Esophagus squamous epithelium (tissue), 5 donors: ENCODE results near the gene CAPN12. TPM values are rescaled to one million over a fixed set of nuclear protein-coding genes. Genes with fewer than 3 reads are reported as not detected.

Experiments used
- DNase-seq: peaks from one replicate; lab custom pipeline; 2025; lab: John Stamatoyannopoulos, UW
- H3K27ac ChIP-seq, 4 donors: fragments of 200-600 bp; sonication (generic); one replicate each; pipeline ENCODE4 v1.5.1; 2016 to 2019; ENCODE audit warnings: mild to moderate bottlenecking in 1 of 4
- H3K27me3 ChIP-seq, 4 donors: fragments of 200-600 bp; sonication (generic); 1 replicate in 3 of 4; 2 replicates in 1 of 4; pipeline versions ENCODE4 v1.5.1 to v1.6.0; 2017 to 2021; ENCODE audit warnings: antibody characterized with exemption in 1 of 4
- H3K36me3 ChIP-seq, 3 donors: fragments of 200-600 bp; sonication (generic); one replicate each; pipeline ENCODE4 v1.5.1; 2016 to 2019
- H3K4me1 ChIP-seq, 3 donors: fragments of 200-600 bp; sonication (generic); one replicate each; pipeline ENCODE4 v1.5.1; 2017 to 2019
- H3K4me3 ChIP-seq, 4 donors: fragments of 200-600 bp; sonication (generic); 1 replicate in 3 of 4; 2 replicates in 1 of 4; pipeline ENCODE4 v1.5.1; 2016 to 2019; ENCODE audit warnings: mild to moderate bottlenecking in 2 of 4, moderate library complexity in 1 of 4
- H3K9me3 ChIP-seq, 3 donors: fragments of 200-600 bp; sonication (generic); one replicate each; pipeline ENCODE4 v1.5.1; 2016 to 2019
- POLR2A ChIP-seq, 4 donors: fragments of 450-650 bp; IDR thresholded peaks; one replicate each; pipeline ENCODE4 v1.6.1; 2017; ENCODE audit warnings: antibody characterized with exemption in 4 of 4, mild to moderate bottlenecking in 4 of 4, moderate library complexity in 3 of 4
- WGBS, 2 donors: methylation state at CpG; one replicate each; pipeline ENCODE4 v1.1.5; 2018; 5-methylcytosine and 5-hydroxymethylcytosine counted together
- intact Hi-C: fragments of 100-400 bp; cut with DNase I; formaldehyde crosslinking; loops from one replicate; pipeline ENCODE4 v1.15.0; 2022
- total RNA-seq, 4 donors: library from RNA; depleted of rRNA; stranded (reverse); fragments of >200 nt; gene quantifications; one replicate each; pipeline ENCODE4 v1.1.0, GENCODE V29; 2016
- TF ChIP-seq, protein P1 (sequence below), 6 experiments: fragments of 450-650 bp in 4 of 6; fragments of 200-600 bp in 2 of 6; sonication (generic) in 2 of 6; IDR thresholded peaks; one replicate each; pipeline ENCODE4 v1.5.1; 2016 to 2019; ENCODE audit warnings: antibody characterized with exemption in 6 of 6, mild to moderate bottlenecking in 4 of 6, moderate library complexity in 4 of 6
- donor health status: DM: yes; HTN: yes; CAD: no.

The CAPN12 gene
- total RNA-seq, 4 donors from 2014 or later, result 1.5 to 4.2 (median 1.8) TPM

DNA sequence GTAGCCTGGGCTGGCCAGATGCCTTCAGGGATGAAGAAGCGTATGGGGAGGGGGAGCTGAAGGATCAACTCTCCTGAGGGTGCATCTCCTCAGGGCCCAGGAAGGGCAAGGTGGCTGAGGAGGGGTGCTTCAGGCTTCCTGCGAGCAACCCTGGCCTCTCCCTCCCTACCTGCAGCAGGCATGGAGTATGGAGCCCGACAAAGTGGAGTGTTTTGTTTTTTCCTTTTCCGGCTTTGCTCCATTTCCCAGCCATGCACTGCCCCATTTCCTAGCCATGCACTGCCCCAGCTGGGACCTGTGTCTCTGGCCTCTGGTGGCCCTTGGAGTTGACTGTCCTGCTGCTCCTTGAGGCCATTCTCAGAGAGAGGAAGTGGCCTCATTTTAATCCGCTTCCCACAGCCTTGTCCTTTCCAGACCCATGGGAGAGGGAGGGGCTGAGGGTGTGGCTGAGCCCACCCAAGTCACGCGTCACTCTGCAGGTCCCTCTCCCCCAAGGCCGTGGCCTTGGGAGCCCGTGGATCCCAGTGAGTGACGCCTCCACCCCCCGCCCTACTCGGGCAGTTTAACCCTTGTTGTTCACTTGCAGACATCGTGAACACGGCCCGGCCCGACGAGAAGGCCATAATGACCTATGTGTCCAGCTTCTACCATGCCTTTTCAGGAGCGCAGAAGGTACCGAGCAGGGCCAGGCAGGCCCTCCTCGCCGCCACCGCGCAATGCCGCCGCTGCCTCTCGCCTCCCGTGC is 34.4 kb downstream of the CAPN12 start:
- no peak for DNase-seq
- no peak overlapping the region for H3K4me3 ChIP-seq
- WGBS, 2 donors, result 71 to 78% methylated on average over 20 to 24 of the region's 27 CpGs
- H3K27me3 ChIP-seq, result no peaks in the 10 kb centered on the region
- peak overlapping the region; percentile 16 to 86 (median 81) for H3K27ac ChIP-seq
- intact Hi-C loops, result loop anchor here (10.0 kb wide), 1 partner anchor 65 kb away; the partner anchor contains the start of gene ACTN4
- peaks cover 33 to 93% (median 67%) of the 10 kb centered on the region in 3 donors for H3K4me1 ChIP-seq
- H3K36me3 ChIP-seq, result peaks cover 52 to 100% (median 81%) of the 10 kb centered on the region in 3 donors
- no peaks in the 10 kb centered on the region for H3K9me3 ChIP-seq
- TF ChIP-seq POLR2A (IDR thresholded peaks at IDR 0.05), result no peak
- TF ChIP-seq, protein P1, sequence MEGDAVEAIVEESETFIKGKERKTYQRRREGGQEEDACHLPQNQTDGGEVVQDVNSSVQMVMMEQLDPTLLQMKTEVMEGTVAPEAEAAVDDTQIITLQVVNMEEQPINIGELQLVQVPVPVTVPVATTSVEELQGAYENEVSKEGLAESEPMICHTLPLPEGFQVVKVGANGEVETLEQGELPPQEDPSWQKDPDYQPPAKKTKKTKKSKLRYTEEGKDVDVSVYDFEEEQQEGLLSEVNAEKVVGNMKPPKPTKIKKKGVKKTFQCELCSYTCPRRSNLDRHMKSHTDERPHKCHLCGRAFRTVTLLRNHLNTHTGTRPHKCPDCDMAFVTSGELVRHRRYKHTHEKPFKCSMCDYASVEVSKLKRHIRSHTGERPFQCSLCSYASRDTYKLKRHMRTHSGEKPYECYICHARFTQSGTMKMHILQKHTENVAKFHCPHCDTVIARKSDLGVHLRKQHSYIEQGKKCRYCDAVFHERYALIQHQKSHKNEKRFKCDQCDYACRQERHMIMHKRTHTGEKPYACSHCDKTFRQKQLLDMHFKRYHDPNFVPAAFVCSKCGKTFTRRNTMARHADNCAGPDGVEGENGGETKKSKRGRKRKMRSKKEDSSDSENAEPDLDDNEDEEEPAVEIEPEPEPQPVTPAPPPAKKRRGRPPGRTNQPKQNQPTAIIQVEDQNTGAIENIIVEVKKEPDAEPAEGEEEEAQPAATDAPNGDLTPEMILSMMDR (IDR thresholded peaks at IDR 0.05), result no peak

DNA sequence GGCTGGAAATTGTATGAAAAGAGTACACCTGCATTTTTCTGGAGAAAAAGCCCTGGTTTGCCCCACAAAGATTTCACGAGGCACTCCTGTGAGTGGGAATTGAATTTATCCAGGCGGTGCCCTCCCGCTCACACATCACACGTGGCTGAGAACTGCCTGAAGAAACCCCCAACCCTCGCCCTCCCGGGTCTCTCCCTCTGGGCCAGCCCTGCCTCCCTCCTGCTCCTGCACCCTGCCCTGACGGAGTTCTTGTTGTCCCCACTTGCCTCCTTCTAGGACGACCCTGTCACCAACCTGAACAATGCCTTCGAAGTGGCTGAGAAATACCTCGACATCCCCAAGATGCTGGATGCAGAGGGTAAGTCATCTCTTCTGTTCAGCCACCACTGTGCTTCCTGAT is 35.2 kb downstream of the CAPN12 start:
- Histone ChIP-seq H3K4me3 (no peak overlapping the region), H3K27me3 (no peaks in the 10 kb centered on the region), H3K27ac (peak overlapping the region; percentile 16 to 86 (median 81)), H3K9me3 (no peaks in the 10 kb centered on the region), H3K36me3 (peaks cover 56 to 100% (median 75%) of the 10 kb centered on the region in 3 donors), H3K4me1 (peaks cover 33 to 94% (median 67%) of the 10 kb centered on the region in 3 donors)
- no peak for DNase-seq
- WGBS, 2 donors, result 82 to 83% methylated on average over 6 to 10 of the region's 10 CpGs
- TF ChIP-seq POLR2A (IDR thresholded peaks at IDR 0.05), result no peak
- TF ChIP-seq, protein P1 (IDR thresholded peaks at IDR 0.05), result no peak
- intact Hi-C loops, result loop anchor here (10.0 kb wide), 1 partner anchor 64 kb away; the partner anchor contains the start of gene ACTN4

DNA sequence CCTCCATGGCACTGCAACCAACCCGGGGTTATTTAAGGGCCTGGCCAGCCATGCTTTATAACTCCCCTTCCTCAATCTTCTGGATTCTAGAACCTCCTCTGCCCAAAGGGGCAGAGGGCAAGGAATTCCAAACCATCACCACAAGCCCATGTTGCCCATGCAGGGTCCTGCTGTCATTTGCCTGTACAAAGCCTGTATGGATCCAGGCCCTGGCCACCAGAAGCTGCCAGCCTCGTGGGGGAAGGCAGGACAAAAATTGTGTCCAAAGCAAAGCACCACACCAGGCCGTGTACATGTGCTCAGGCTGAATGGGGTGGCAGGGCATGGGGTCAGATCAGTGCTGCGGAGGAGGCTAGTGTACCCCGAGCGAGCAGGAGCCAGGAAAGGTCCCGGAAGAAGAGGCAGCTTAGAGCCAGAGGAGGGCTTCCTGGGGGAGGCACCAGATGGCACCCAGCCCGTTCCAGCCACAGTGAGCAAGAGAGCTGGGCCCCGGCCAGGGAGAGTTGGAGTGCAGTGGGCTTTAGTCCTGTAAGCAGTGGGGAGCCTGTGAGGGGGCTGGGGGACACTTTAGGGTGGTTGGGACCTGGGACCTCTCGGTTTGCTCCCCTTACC is 35.8 kb downstream of the CAPN12 start:
- Histone ChIP-seq H3K4me3 (no peak overlapping the region), H3K27ac (peak overlapping the region; percentile 16 to 86 (median 81)), H3K36me3 (peaks cover 58 to 100% (median 72%) of the 10 kb centered on the region in 3 donors), H3K27me3 (no peaks in the 10 kb centered on the region), H3K4me1 (peaks cover 33 to 93% (median 67%) of the 10 kb centered on the region in 3 donors), H3K9me3 (no peaks in the 10 kb centered on the region)
- DNase-seq, result no peak
- WGBS, 2 donors, result 51 to 78% methylated on average over 8 of the region's 10 CpGs
- no peak for TF ChIP-seq POLR2A (IDR thresholded peaks at IDR 0.05)
- TF ChIP-seq, protein P1 (IDR thresholded peaks at IDR 0.05), result no peak
- intact Hi-C loops, result loop anchor here (10.0 kb wide), 1 partner anchor 64 kb away; the partner anchor contains the start of gene ACTN4

DNA sequence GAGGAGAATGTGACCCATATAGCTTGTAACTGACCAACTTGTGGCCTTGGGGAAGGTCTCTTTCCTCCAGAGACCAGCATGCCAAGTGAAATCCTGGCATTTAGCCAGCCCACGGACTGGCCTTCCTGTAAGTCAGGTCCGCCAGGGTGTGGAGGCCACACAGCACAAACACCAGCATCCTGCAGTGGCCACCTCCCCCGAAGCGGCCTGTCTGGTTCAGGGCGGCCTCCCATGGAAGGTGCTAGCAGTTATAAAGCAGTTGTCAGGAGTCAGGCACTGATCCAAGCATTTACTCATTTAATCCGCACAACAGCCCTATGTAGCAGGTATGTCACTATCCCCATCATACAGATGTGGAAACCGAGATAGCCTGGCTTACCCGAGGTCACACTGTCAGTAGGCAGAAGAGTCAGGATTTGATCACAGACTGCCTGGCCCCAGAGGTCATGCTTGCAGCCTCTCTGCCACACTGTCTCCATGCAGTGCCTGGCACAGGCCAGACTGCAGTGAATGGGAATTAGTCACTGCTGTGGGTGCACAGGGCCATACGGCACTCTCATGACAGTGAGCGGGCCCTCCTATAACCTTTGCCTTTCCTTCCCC is 36.7 kb downstream of the CAPN12 start:
- H3K27me3 ChIP-seq, result no peaks in the 10 kb centered on the region
- H3K4me1 ChIP-seq, result peaks cover 29 to 93% (median 61%) of the 10 kb centered on the region in 3 donors
- TF ChIP-seq, protein P1 (IDR thresholded peaks at IDR 0.05), result no peak
- no peak for TF ChIP-seq POLR2A (IDR thresholded peaks at IDR 0.05)
- intact Hi-C loops, result loop anchor here (10.0 kb wide), 1 partner anchor 63 kb away; the partner anchor contains the start of gene ACTN4
- peaks cover 58 to 100% (median 76%) of the 10 kb centered on the region in 3 donors for H3K36me3 ChIP-seq
- H3K9me3 ChIP-seq, result no peaks in the 10 kb centered on the region
- H3K4me3 ChIP-seq, result no peak overlapping the region
- peak overlapping the region; percentile 16 to 86 (median 81) for H3K27ac ChIP-seq
- WGBS, 2 donors, result 53 to 74% methylated on average over 3 to 7 of the region's 10 CpGs
- DNase-seq, result no peak
